ENCODE data around the gene B4GALT4.

Gene B4GALT4

DNA sequence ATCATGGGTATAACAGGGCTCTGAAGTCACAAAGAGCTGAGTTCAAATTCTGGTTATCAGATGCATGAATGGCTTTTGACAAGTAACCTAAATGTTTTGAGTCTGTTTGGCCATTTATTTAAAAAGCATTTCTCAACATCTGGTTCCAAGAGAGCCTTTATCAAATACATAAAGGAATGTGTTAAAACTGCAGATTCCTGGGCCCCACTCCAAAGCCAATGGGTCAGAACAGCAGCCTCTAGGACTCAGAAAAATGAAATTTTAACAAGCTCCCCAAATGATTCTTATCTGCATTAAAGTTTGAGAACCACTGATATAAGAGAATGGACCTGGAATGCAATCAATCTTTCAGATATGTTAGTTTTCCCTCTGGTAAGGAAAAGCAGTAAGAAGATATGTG lies 3.4 kb downstream of the B4GALT4 start:
- no peak for DNase-seq (ENCODE audit: low spot score)

DNA sequence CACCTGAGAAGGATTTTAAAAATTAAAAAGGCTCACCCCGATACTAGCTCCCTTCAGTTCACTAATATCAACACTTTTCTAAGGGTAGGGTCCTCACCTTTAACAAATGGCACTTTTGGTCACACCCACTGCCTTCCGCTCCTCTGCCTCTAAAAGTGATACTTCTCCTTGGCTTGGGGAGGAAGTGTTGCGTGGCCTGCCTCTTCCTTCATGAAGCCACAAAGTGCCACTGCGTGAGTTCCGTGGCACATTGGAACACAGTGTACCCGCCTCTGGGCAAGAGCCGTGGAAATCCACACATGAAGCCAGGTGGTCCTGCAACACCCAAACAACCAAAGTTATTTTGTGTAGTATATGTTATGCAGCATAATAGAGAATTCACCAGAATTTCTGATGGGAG lies 3.9 kb downstream of the B4GALT4 start:
- no peak for DNase-seq (ENCODE audit: low spot score)

DNA sequence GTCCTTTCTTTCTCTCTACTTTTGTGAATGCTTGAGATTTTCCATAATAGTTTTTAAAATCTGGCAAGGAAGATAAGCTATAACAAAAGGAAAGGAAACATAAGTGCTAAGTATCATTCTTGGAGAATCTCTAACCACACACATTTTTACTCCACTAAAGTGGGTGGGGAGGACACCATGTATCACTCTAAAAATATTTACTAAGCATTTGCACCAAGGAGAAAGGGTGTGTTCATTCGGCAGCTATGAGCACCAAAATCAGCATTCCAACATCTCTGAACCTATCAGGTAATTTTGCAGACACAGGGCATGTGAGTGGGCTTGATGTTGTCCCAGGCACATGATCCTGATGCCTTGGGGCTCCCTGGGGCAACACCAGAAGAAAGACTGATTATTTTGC lies 5.5 kb downstream of the B4GALT4 start:
- no peak for DNase-seq (ENCODE audit: low spot score)

DNA sequence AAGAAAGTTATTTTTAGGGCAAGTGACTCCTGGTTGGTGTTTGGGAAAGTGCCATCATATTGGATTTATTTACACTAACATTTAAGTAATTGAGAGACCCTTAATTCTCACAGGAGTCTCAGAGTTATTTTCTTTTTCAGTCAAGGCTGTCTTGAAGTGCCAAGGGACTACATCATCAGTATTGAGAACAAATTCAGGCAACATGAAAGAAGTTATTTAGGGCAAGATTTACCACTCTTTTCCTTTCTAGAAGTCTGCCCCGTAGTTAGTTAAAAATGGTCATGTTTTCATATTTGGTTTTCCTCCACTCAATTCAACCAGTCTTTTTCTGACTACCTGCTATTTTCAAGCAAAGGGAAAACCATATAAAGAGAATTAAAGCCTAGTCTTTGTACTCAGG lies 6.1 kb downstream of the B4GALT4 start:
- no peak for DNase-seq (ENCODE audit: low spot score)

DNA sequence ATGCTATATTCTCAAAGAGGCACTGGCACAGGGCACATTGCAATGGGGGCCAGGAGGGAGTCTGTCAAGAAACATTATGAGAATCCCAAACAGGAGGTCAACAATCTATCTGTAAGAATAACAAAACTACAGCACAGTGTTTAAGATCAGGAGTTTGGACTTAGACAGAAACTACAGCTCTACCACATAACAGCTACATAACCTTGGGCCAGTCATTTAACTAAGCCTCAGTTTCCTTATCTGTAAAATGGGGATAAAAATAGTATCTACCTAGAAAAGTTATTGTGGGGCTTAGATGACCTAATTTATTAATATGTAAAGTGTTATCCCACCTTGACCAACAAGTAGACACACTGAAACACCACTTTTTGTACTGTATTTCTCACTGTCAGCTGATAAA lies 9.9 kb downstream of the B4GALT4 start:
- DNase-seq (ENCODE audit: low spot score) = no peak

DNA sequence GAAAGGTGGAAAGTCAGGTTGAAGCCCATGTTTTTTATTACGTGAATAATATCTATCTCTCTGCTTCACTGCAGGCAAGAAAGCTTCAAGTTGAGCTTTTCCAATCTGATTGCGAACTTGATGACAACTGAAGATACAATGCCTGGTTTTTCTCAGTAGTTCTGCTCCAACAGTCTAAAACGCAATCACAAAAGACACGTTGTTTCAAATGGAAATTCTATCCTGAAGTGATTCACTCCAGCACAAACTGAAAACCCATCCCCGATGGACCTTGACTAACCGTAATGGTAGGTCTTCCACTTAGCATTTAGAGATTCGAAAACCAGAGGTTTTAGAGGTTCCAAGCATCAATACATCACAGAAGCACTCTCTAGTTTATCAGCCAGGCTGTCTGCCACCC lies 10.6 kb downstream of the B4GALT4 start:
- DNase-seq (ENCODE audit: low spot score) = no peak

DNA sequence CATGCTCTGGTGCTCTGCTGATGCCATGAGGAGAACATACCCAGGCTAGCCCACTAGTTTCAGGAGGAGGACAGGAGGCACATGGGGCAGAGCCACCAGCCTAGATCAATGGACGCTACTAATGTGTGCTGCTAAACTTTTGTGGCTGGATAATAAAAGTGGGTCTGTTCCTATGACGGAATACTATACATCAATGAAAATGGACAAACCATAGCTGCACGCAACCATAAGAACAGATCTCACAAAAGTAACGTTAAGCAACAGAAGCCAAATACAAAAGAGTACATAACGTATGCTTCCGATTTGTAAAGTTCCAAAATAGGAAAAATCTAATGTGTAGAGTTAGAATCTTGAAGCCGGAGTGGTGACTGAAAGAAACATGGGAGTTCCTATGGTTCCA lies 11.5 kb downstream of the B4GALT4 start:
- DNase-seq (ENCODE audit: low spot score) = no peak

DNA sequence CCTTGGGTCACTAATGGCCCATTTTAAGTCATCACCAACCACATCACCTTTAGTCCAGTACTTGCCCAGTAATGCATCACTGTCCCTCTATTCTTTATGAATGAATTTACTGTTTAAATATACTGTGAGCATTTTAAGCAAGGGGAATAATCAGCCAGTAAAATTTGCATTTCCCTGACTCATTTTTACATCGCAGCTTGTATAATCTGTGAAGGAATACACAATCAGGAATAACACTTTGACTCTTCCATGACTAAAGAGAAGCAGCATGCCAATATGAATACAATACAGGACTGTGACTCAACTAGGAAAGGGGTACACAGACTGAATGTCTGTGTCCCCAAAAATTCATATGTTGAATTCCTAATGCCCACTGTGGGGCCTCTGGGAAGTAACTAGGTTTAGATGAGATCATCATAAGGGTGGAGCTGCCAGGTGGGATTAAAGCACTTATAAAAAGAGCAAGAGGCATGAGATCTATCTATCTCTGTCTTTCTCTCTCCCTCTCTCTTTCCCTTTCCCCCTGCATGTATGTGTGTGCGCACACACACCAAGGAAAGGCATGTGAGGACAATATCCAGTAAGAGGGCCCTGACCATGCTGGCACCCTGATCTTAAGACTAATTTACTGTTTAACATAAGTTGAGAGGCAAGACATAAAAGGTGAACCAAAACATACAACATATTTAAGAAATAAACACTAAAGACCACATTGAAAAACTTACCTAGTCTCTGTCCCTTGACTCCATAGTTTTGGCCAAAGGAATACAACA lies 12.1 kb downstream of the B4GALT4 start:
- no peak for DNase-seq (ENCODE audit: low spot score)

DNA sequence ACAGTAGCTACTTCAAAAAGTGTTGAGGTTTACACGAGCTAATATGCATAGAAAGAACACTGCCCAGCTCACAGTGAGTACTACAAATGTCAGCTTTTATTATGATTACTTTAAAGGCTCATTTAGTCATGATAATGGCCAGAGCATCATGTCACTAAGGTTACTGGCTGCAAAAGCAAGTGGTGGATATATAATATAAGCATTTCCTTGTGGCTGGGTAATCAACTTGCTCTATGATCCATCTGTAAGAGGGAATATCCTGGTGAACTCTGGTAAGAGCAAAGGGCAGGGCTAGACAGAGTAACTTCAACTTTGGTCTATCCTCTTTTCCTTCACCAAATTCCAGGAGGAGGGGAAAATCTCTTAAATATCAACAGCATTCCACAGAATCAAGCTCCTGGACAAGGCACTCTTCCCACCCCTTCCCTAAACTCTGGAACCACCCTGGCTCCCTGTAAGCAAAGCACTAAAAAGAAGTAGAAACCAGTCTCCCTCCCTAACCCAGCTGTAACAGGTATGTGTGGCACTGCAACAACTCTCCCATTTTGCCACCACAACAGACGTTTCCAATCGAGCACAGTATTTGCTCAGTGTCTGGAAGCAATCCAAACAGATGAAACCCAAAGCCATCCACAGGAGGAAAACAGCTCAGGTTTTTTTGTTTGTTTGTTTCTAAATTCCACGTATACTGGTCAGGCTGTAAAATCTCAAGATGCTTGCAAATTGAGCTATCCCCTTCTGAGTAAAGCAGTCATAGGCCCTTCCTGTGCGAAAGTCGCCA lies 13.4 kb downstream of the B4GALT4 start:
- no peak for DNase-seq (ENCODE audit: low spot score)

DNA sequence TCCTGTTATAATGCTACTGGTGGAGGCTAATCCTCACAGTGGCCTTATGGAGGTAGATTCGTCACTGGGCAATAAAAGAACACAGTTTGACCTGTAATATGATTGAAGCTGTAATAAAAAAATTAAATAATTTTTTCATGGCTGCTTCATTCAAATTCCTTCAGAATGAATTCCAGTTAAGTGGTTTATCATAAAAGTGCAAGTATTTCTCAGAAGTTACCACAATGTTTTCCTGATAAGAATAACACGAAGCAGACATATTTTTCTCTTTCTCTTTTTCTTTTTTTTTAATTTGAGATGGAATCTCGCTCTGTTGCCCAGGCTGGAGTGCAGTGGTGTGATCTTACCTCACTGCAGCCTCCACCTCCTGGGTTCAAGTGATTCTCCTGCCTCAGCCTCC lies 15.6 kb downstream of the B4GALT4 start:
- DNase-seq (ENCODE audit: low spot score) = no peak

DNA sequence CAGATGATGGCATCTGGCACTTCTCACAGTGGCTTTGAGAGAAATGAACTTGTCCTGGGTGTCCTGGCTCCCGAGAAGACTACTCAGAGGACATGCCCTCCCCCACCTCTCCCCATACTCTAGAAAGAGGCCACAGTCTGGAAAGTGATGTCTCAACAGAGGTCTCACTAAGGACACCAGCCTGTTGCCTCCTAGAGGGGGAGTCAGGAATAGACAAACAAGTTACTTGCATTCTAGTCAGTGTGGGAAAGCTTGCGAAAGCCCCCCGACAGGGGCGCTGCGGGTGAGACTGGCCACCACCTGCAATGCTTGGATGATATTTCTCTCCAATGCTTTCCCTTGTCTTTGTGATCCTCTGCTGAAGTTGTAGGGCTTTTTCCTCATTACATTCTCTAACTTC lies 17.2 kb downstream of the B4GALT4 start:
- no peak for DNase-seq (ENCODE audit: low spot score)

DNA sequence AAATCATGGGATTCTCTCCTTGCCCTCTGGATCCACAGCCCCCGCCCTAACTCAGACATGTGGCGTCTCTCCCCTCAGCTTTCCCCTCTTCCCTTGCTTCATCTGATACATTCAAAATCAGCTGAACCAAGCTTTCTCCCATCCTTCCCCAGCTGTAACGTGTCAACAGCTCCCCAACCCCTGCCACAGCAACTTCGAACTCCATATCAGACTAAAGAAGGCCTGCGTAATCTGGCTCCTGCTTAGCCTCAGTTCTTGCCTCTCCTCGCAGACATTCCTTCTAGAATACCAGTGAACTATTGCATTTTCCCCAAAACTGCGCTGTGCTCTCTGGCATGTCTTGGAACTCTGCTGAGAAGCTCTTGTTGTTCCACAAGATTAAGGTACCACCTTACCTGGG lies 18.3 kb downstream of the B4GALT4 start:
- DNase-seq (ENCODE audit: low spot score) = no peak

DNA sequence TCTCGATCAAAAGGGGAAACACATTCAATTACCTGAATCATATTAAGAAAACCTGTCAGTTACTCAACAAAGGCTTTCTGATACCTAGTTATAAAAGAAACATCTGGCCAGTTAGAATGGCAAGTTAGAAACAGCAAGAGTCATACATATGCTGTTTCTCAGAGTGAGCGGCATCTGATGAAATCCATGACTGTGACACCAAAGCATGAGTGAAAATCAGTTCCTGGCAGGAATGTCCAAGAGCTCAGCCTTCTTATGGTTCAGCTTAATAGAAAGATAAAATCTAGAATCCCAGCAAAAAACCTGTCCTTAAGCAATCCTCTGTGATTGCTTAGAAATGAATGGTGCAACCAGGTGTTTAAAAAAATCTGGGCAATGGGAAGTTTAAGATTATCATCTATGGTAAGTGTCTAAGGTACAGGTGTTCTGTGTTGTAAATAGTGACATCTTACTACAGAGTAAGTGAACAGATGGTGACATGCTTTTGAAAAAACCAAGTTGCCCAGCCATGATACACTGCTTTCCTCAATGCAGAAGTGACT lies 18.8 kb downstream of the B4GALT4 start:
- no peak for DNase-seq (ENCODE audit: low spot score)

DNA sequence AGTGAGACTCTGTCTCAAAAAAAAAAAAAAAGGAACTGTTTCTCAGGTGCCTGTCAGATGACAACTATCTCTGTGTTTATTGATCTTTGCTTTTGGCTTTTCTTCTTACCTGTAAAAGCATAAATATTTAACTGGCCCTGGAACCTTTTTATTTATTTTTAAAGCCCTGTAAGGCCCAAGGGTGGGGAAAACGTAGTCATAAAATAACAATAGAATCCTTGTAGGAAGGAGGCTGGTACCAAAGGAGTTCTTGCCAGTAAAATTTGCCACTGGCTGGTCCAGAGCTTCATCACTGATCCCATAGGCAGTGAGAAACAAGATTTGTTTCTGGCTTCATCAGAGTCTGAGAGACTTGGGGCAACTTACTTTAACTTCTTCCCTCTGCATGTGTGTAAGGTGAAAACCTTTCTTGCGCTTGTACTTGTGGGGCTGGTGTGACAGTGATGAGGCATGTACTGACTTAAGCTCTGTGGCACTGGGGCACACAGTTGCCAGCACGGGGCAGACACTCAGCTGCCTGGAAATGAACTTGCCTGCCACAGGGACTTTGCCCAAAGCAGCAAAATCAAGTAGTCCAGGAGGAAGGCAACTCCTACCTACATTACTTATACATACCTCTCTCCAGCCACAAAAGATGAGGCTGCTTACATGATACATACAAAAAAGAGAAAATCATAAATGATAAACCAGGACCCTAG lies 19.6 kb downstream of the B4GALT4 start:
- no peak for DNase-seq (ENCODE audit: low spot score)

DNA sequence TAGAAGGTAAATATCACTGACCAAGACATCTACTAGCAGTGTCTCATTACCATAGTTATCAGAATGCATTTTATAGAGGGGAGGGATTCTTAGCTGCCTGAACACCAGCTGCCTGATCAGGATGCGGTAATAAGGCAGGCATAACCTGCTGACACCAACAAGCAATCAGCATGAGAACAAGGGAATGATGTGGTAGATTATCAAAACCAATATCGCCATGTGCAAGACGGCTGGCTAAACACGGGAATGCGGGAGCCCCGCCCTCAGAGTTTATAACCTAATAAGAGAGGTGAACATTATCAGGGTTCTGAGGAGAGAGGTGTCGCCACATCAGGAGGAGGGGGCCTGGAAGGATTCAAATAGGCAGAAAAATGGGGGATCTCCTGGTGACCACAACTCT lies 20.5 kb downstream of the B4GALT4 start:
- DNase-seq (ENCODE audit: low spot score) = no peak

DNA sequence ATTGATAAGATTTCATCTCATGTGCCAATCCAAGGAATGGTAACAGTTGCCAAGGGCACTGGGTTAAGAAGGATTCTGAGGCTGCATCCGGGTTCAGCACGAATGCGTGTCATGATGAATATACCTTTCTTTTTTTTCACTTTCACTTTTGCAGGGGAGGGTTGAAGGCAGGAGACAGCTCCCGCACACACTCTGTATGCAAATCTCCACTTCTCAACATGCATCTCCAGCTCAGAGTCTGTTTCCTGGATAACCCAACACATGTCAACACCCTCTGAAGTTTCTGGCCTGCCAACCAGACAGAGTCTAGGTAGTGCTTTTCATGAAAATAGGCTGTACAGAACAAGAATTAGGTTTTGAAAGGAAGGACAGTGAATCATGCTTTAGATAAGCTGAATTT lies 21.6 kb downstream of the B4GALT4 start:
- no peak for DNase-seq (ENCODE audit: low spot score)

DNA sequence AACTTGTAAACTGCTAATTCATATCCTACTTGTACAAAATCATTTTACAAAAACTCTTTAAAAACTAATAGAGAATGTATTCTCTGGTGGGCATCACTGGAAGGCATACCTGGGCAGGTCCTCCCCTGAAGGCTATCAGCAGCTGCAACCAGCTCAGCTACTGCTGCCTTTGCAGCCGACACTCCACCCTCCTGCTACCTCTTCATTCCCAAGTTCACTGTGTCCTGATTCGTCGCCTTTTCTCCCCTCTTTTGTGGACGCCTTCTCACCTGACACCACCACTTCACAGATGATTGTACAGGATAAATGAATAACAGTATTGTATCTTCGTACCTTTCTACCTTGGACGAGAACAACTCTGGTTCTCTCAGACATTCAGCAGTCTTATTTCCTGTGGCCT lies 28.9 kb downstream of the B4GALT4 start:
- no peak for DNase-seq (ENCODE audit: low spot score)

DNA sequence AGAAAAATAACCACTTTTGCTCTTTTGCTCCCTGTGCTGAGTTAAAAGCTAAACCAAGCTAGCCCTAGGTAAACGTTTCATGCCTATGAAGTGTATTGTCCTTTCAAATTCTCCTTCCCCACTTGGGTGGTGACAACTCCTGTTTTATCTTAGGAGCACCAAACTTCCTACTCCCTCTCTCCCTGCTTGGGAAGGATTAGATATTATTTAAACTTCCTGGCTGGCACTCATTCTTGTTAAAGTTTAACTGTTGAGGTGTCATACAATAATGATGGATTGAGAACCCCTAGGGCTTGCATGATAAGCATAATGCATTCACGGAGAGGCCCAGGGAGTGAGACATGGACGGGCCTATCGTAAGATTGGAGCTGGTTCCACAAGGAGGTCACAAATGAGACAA lies 29.5 kb downstream of the B4GALT4 start:
- no peak for DNase-seq (ENCODE audit: low spot score)

DNA sequence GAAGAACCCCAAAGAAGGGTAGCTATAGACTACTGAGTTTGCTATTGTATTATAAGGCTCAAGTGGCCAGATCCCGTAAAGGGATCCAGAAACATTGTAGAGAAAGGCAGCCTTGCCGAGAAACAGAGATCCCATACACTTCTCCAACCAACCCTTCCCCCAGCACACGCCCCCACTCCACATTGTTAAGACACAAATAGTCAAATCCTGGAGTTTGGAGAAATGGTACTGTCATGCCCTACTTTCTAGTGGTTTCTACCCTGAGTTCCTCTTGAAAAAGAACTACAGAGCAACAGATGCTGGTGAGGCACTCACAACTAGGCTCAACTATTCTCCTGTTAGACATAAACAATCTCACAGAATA lies 33.2 kb downstream of the B4GALT4 start:
- no peak for DNase-seq (ENCODE audit: low spot score)

DNA sequence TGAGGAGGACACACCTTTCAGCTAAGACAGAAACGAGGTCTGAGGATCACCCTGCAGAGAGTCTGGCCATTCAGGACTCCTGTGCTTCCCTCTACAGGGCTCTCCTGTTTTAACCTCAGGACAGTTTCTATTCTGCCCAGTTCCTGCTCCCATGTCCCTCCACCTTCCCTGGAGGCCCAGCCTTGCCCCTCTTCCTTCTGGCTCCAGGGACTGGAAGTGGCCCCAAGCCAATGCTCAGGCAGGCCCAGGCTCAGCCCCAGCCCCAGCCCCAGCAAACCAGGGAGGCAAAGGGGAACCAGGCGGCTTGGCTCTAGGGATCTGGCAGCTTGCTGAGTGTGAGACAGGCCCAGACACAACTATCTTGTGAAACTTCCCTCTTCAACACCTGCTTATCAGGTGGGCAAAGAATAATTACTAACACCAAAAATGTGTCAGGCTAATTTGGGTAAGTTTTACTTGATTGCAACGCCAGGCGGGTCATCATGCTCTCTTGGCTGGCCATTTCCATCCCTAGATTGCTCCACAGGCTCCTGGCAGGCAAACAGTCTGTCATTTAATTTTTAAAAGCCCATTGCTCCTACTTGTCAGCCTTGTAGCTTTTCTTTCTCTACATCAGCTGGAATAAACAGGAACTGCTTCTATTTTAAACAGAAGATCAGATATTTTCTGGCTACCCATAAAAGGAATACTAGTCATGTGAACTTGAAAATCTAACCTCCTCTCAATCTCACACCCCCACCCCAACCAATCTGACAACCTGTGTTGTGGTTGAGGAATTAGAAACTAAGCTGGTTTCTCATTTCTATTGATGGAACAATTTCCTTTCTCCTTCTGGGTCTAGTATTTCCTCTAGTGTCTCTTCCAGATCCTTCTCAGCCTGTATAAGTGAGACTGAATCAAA lies 33.8 kb downstream of the B4GALT4 start:
- no peak for DNase-seq (ENCODE audit: low spot score)

DNA sequence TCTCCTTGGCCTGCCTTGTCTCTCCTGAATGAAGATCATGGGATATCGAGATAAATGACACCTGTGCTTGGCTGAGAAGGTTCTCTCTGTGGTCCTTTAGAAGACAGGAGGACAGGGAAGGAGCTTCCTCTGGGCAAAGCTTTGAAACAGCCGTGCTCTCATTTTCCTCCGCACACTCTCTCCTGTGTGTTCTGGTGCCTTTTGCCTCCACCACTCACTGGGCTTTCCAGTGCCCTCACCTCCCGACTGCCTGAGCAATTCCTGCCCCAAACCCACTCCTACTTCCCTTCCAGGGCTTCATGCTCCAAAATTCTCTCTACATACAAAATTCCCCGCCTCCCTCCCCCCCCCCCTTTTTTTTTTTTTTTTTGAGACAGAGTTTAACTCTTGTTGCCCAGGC lies 35.0 kb downstream of the B4GALT4 start:
- DNase-seq (ENCODE audit: low spot score) = no peak

DNA sequence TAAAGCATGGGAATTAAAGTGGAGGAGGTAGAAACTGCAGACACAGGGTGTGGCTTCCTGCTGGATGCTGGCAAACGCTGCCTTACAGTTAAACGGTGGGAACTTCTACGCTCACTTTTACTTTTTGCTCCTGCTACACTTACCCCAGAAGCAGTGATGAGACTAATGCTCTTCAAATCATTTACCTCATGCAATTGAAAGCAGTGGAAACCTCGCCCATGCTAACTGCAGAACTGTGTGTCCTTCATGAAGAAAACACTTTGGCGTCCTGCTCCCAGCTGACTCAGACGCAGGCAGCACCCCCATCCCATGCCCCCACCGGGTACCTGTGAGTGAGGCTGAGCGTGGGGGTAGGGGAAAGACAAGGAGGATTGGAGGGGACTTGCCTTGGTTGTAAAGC lies 35.5 kb downstream of the B4GALT4 start:
- no peak for DNase-seq (ENCODE audit: low spot score)

All from HuH-7.5 (cell line).